Head of caudate nucleus (tissue), 42 donors: ENCODE results near the gene FAM117A.
"Not testable (repeated sequence)": the region's sequence is repeated elsewhere in the genome, so short reads cannot be mapped to it uniquely, and the experiment has no call there.

Experiments used
- DNase-seq, 42 donors: peaks; one replicate each; pipeline versions ENCODE4 v3.0.0 to v3.0.0-alpha.2; 2020 to 2021; ENCODE audit warnings: mixed read lengths in 7 of 42
- intact Hi-C: fragments of 100-400 bp; cut with DNase I; formaldehyde crosslinking; loops from one replicate; pipeline ENCODE4 v1.15.0; 2022

The FAM117A gene

GRCh38 chr17:49745175-49746139, 18.5 kb downstream of the FAM117A start:
- no peak for DNase-seq
- intact Hi-C loops, result no loop called here

DNA sequence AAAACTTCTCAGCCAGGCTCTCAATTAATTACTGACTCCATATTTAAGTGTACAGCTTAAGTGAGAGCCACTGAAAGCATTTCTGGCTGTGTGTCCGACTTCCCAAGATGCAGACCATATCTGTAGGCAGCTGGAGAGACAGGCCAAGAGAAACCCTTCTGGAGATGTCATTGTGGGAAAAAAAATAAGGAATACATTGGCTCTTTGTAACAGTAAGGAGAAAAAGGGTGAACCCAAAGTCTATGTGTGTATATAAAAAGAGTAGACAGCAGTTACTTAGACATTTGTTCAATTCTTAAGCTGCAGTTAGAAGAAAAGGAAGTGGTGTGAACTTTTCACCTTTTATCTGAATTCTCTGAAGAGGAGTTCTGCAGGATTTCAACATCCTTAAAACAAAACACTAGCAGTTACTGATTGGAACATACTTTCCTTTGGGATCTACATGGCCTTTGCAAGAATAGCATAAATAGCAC, 21.7 kb downstream of the FAM117A start:
- no peak for DNase-seq
- intact Hi-C loops, result no loop called here

- no peak for DNase-seq
- intact Hi-C loops, result no loop called here
These were observed 22.2 kb downstream of the FAM117A start for GRCh38 chr17:49741692-49742076.

DNA sequence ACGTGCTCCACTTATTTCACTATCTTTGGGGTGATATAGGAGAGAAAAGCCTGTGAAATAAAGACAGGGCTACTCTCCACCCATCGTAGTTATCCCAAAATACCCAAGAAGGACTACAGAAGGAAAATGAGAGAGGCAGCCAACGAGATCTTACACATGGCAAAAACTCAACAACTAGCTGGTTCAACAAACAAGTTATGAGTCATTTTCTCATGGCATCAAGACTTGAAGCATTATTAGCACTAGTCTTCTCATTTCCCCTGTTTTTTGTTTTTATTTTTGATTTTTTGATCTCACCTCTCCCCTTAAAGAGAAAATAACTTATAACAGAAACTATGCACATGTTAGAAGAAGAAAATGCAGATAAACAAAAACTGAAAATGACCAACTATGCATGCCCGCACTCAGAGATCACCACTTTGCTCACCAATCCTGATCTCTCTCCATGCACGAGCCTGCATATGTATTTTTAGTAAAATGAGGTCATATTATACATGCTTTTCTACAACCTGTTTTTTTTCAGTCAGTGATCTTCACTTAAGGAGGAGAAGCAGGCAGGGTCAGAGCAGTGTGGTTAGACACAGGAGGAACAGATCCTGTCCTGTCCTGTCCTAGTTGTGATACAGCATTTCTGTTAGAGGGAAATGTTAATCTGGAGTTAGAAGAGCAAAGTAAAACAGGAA, 22.8 kb downstream of the FAM117A start:
- intact Hi-C loops, result no loop called here
- DNase-seq, result no peak

DNA sequence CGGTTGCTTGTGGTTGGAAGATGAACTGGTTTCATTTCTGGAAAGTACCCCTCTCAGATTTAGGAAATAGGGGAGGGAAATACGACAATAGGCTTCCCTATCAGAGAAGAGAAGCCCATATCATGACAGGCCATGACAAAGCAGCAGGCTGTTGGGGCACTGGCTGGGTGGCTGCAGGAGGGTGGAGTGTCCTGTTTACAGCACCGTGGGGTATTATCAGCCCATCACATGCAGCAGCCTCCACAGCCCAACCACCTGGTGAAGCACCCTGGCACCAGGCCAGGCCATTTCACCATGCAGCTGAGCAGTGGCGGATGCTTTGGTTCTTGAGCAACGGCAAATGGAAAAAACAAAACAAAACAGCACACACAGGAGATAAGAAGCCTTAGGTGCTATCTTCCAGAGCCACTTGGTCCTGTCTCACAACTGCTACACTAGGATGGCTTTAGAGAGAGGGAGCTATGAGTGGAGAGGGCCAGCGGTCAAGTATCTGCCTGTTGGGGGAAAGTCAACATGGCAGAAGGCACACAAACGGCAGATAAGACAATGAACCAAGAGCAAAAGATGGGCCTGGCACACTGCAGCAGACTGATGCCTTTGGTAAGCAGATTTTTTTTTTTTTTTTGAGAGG, 24.2 kb downstream of the FAM117A start:
- intact Hi-C loops, result no loop called here

DNA sequence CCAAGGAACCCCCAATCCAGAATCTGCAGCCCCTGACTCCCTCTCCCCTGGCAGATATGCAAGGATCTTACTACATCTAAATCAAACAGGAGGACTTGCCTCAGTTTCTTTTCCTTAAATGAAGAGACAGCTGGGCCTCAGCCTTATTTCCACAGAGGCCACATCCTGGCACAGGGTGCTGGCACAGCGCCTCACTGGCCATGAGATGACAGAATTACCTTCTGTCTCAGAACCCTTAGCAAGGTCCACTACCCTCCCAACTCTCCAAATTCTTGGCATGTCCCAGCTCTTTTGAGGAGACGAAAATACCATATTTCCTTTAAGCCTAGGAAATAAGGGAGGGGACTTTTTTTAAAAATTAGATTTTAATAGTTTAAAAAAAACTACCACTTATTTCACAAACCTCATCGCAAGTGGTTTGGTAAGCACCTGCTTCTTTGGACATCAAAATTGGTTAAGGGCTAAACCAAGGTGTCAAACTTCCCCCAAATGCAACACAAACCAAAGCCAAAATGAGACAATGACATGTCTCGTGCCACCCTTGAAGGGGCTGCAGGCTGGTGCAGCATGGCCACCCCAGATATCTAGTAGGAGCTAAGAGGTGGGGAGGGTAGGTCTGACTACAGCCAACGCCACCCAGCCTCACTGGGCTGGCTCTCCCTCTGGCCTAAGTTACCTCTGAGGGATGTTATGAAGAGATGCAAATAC, 25.3 kb downstream of the FAM117A start:
- intact Hi-C loops, result no loop called here
- no peak for DNase-seq

More for the DNA sequence above, 24.2 kb downstream of the FAM117A start:
- DNase-seq, result peak in 31 of 42 donors; percentile 6 to 53 (median 26)

GRCh38 chr17:49734515-49735490, 29.1 kb downstream of the FAM117A start:
- intact Hi-C loops, result no loop called here

GRCh38 chr17:49731435-49731831, 32.5 kb downstream of the FAM117A start:
- no peak for DNase-seq
- intact Hi-C loops, result no loop called here

More at GRCh38 chr17:49734515-49735490, 29.1 kb downstream of the FAM117A start:
- DNase-seq, result no peak

- intact Hi-C loops, result no loop called here
- no peak for DNase-seq
These were observed 33.0 kb downstream of the FAM117A start for GRCh38 chr17:49730785-49731434.

DNA sequence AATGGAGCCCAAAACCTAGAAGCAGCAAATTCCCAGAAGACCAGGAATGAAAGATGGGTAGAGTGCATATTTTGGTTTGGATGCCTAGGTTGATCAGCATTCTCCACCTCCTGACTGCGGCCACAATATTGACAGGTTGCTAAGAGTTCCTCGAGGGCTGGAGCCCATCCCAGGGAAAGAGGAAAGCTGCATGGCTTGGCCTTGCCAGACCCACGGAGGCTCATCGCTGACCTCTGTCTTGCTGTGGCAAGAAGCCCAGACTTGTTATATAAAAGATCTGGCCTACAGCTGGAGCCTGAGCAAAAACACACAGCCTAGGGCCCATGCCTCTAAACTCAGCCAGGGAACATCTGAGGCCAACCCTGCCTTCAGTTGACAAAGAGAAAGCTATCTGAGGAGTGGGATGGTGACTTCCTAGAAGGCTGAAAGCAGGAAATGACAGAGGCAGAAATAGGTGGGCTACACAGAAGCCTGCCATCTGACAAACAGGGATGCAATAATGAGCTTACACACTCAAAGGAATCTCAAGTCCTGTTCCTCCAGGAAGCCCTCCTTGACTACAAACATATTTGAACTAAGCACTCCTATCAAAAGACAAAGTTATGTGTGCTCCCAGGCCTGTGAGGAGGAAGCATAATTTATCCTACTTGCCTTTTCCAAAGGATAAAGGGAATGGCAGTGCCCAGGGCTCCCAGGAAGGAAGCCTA, 33.7 kb downstream of the FAM117A start:
- intact Hi-C loops, result no loop called here
- DNase-seq, result peak in 38 of 42 donors; percentile 9 to 79 (median 43)

GRCh38 chr17:49729069-49729468, 34.9 kb downstream of the FAM117A start:
- intact Hi-C loops, result no loop called here
- DNase-seq, result no peak

DNA sequence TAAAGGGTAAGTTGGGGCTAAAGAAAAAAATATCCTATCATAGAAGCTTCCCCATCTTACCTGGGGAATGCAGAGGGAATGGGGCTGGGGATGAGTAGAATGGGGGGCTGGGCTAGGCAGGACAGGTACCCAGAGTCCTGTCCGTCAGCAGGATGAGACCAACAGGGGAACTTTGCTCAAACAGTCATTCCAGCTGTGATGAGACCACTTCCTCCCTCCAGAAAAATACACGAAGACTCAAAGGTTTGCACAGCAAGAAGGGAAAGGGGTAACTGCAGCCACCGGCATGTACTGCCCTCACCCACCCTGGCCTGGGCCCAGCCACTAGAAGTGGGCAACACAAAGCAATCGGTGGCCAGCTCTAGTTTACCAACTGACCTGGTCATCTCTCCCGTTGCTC, 35.5 kb downstream of the FAM117A start:
- intact Hi-C loops, result no loop called here
- DNase-seq, result no peak

- DNase-seq, result no peak
- intact Hi-C loops, result no loop called here
These were observed 36.6 kb downstream of the FAM117A start for GRCh38 chr17:49727380-49727779.

DNA sequence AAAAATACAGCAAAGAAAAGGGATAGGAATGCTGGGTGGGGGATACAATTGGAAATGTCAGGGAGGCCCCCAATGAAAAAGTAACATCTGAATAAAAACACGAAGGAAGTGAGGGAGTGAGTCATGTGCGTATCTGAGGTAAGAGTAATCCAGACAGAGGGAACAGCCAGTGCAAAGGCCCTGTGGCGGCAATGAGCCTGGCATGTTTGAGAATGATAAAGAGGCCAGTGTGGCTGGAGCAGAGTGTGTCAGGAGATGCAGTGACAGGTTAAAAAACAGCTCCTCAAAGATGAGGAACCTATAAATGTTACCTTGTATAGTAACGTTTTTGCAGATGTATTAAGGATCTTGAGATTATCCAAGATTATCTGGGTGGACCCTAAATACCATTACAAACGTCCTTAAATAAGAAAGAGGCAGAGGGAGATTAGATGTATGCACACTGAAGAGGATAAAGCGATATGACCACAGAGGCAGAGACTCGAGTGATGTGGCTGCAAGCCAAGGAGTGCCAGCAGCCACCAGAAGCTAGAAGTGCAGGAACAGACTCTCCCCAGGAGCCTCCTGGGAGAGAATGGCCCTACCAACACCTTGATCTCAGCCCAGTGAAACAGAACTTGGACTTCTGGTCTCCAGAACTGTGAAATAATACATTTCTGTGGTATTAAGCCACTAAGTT, 38.3 kb downstream of the FAM117A start:
- intact Hi-C loops, result no loop called here
- no peak for DNase-seq

GRCh38 chr17:49724552-49724951, 39.4 kb downstream of the FAM117A start:
- DNase-seq, intact Hi-C loops: not testable (repeated sequence)

DNA sequence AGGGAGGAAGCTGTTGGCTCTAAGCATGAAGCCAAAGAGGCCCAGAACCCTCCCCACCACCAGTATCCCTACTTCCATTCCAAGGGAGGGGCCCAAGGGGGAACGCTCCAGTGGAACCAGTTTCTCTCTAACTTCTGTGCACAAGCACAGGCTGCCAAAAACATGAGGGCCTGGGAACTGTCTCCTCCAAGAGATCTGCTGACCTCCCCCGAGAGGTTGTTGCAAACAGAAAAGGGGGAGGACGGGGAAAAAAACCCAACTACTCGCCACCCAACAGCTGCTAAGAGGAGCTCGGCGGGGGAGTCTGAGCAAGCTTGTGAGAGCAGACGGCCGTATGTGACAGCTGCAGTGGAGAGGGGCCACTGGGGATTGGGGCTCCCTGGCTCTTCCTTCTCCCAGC, 40.5 kb downstream of the FAM117A start:
- DNase-seq, result no peak
- intact Hi-C loops, result no loop called here
